HepG2 (cell line): ENCODE results near the gene ICE1.

Experiments used
- ATF2 ChIP-seq: sonication (generic); formaldehyde crosslinking; IDR thresholded peaks from 2 replicates; pipeline ENCODE4 v1.4.0; 2020; ENCODE audit warnings: missing genetic modification reagents
- CAMTA2 ChIP-seq: sonication (generic); formaldehyde crosslinking; IDR thresholded peaks from 2 replicates; pipeline ENCODE4 v1.4.0; 2020; ENCODE audit warnings: mild to moderate bottlenecking, missing genetic modification reagents, borderline replicate concordance
- GABPA ChIP-seq, 2 experiments: IDR thresholded peaks; 2 replicates each; pipeline ENCODE4 v1.6.1; 2011 to 2016; ENCODE audit warnings: low read depth in 2 of 2, low read length in 1 of 2, missing biosample characterization in 1 of 2, missing genetic modification characterization in 1 of 2
- HCFC1 ChIP-seq: fragments of 150-350 bp; IDR thresholded peaks from 2 replicates; pipeline ENCODE4 v1.6.1; 2014; ENCODE audit warnings: low read depth, low read length
- NFYB ChIP-seq: sonication (generic); formaldehyde crosslinking; IDR thresholded peaks from 2 replicates; pipeline ENCODE4 v1.4.0; 2020; ENCODE audit warnings: missing genetic modification reagents
- POLR2AphosphoS5 ChIP-seq: IDR thresholded peaks from 2 replicates; pipeline ENCODE4 v1.6.1; 2012; ENCODE audit warnings: low read depth, low read length
- PRMT3 ChIP-seq: sonication (generic); formaldehyde crosslinking; IDR thresholded peaks from 2 replicates; pipeline ENCODE4 v1.8.1; 2022; ENCODE audit warnings: low read depth, mild to moderate bottlenecking, moderate library complexity, missing genetic modification reagents, borderline replicate concordance
- SNAPC4 ChIP-seq: sonication (generic); formaldehyde crosslinking; IDR thresholded peaks from 2 replicates; pipeline ENCODE4 v1.4.0; 2020; ENCODE audit warnings: mild to moderate bottlenecking, missing genetic modification reagents
- TGIF2 ChIP-seq: IDR thresholded peaks from 2 replicates; pipeline ENCODE4 v1.6.1; 2016; ENCODE audit warnings: control low read depth, missing compliant biosample characterization
- TRIM24 ChIP-seq: sonication (generic); formaldehyde crosslinking; IDR thresholded peaks from 2 replicates; pipeline ENCODE4 v1.8.0; 2022; ENCODE audit warnings: mild to moderate bottlenecking, missing genetic modification reagents
- USF2 ChIP-seq, 2 experiments: sonication (generic) in 1 of 2; formaldehyde crosslinking in 1 of 2; IDR thresholded peaks; 2 replicates each; pipeline versions ENCODE4 v1.5.1 to v1.6.1; 2011 to 2020; ENCODE audit warnings: borderline replicate concordance in 1 of 2, low read depth in 1 of 2, low read length in 1 of 2, mild to moderate bottlenecking in 1 of 2, missing genetic modification reagents in 1 of 2, moderate library complexity in 1 of 2
- ZNF329 ChIP-seq: sonication (generic); formaldehyde crosslinking; IDR thresholded peaks from 2 replicates; pipeline ENCODE4 v1.9.0; 2021; ENCODE audit warnings: low read depth, mild to moderate bottlenecking, missing genetic modification reagents

- TF ChIP-seq POLR2AphosphoS5 (no peak), CAMTA2 (CRISPR knock-in tag) (no peak), TGIF2 (CRISPR knock-in tag) (no peak), ATF2 (CRISPR knock-in tag) (no peak), HCFC1 (no peak), ZNF329 (no peak), USF2 (IDR thresholded peaks at IDR 0.05; ENCODE audit: low read depth, low read length) (no peak), USF2 (CRISPR knock-in tag; IDR thresholded peaks at IDR 0.05; ENCODE audit: borderline replicate concordance) (no peak), GABPA (IDR thresholded peaks at IDR 0.05; ENCODE audit: low read depth, low read length) (no peak), GABPA (CRISPR knock-in tag; IDR thresholded peaks at IDR 0.05; ENCODE audit: low read depth) (no peak), PRMT3 (CRISPR knock-in tag) (no peak), NFYB (CRISPR knock-in tag) (no peak), TRIM24 (CRISPR knock-in tag) (no peak), SNAPC4 (CRISPR knock-in tag) (no peak)
These were observed 36.1 kb upstream of the ICE1 start for GRCh38 chr5:5386329-5386728.
